Pulmonary artery endothelial cell (primary cell): ENCODE data around the gene KLF7. TPM values are rescaled to one million over a fixed set of nuclear protein-coding genes. Genes with fewer than 3 reads are reported as not detected.

Source experiments
- DNase-seq: peaks from one replicate; pipeline ENCODE4 v3.0.0-alpha.2; 2011; ENCODE audit warnings: low read depth, low spot score
- total RNA-seq: library from RNA; depleted of rRNA; stranded (reverse); fragments of >200 nt; gene quantifications from 2 replicates; pipeline ENCODE4 v1.2.3, GENCODE V29; 2014

The KLF7 gene
- total RNA-seq, 1 donor from 2014 or later = 14.0 TPM

DNA sequence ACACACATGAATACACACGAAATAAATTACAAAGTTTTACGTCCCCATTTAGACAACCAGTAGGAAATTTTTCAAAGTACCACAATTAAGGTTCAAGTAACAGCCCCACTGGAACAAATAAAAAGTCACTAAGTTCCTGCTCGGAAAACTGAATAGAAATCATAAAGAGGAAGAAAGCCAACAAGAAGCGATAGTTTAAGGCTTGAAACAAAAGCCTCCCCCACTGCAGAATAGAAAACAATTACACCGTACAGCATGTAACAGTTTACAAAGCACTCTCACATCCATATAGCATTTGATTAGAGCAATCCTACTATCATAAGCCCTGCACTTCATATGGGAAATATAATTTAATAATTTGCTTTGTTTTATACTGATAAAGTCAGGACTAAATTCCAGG is 15.5 kb downstream of the KLF7 start:
- DNase-seq = no peak

DNA sequence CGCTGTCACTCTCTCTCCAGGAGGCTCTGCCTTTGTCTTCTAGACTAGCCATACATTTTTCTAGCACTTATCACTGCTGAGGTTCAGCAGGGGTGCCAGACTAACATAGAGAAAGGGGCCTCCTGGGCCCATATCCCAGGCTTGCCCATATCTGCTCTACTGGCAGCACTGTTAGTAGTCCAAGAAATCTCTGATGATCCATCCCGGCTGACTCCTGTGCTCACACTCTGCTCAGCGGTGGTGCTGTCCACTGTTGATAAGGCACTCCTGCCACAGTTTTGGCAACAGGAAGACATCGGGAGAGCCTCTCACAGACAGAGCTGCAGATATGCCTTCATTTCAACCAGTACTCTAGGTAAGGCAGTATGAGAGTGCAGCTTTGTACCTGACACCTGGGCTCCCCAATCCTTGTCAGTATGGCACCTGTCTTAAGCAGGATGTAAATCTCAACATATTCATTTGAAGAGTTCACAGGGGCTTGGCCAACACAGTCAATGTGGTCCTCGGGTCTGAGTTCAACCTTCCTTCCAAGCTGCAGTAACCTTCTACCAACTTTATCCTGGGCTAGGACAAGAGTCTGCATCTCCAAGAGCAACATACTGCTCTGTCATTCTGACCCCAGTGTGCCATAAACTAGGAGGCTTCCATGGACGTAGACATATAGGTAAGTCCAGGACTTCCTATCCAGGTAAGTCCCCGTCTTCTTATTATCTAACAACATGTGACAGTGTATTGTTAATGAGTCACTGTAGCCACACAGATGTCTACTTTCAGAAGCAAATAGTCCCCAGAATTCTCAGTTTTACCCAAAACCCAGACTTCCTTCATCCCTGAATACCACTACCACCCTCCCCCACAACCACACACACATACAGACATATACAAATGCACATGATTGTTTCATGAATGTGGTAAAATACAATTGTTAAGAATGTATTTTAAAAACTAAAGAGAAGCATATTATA is 16.2 kb downstream of the KLF7 start:
- DNase-seq = no peak

DNA sequence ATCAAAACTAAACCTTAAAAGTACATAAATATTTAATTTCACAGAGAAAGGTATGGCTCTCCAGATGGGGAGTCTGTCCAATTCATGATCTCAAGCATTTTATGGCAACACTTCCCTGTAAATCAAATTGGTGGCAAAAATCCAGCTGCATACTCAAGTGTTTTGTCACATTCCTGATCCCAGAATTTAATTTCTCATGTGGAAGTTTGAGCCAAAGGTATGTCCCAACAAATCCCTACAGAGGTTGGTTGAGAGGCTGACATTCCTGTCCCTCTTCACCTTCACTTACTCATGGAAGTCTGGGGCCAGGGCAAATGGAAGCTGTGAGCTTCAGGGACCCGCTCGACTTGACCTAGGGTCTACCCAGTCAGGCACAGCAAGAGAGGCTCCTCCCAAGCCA is 17.7 kb downstream of the KLF7 start:
- DNase-seq = no peak

DNA sequence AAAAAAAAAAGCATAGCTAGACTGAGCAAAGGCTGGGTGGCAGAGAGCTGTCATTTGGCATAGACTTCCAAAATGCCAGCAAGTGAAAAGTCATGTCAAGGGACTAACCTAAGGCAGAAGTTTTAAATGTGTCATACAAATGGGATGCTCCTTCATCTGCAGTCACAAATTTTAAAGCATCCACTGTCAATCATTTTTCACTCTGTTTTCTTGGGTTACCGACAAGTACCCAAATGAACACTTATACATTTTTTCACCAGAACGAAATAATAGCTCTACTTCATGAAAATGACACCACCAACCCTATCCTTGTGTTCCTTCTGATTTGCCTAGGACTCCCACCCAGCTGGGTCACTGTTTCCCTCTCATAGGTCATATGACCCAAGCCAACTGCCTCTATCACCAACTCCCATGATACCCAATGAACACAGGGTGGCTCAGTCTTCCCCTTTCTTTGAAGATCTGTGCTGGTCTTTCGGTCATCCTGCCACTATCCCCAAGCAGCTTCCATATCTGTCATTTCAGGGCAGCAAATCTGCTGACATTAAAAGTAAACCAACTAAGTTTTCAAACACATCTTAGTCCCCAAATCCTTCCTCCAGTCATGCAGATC is 21.5 kb downstream of the KLF7 start:
- no peak for DNase-seq

DNA sequence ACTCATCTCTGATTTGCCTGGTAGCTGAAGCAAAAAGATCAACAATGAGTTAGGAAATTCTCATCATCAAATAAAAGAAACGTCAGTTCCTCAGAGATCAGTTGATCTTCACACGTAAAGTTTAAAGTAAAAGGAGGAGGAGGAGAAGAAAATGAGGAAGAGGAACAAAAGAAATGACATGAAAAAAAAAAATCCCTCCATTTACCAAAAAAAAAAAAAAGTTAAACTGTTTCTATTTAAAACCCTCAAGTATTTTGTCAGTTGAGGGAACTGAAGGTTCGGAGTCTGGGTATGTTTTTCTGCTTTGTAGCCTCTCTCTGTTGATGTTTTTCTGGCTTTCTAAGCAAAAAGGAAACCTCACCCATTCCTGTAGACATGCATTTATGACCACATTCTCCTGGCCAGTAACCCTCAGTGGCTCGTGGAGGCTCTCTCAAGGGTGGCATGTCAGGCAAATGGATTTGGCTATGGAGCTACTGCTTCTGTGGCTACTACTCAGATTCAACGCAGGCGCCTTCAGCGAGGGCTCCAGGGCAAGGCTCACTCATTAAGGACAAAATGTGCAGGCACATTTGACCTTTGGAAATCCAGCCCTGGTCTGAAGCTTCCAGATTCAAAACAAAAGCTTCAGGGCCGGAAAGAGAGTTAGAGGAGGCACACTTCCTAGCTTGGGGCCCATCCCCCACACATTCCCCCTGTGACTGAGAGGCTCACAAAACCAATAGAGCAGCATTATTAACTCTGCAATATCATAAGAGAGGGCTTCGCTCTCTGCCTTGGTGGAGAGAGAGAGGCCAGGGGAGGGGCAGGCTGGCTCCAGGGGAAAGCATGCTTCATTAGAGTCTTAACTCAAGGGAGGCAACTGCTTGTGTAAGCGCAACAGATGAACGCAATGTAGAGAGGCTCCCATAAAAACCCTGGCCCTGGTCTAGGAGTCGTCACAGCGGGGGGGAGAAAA is 22.3 kb downstream of the KLF7 start:
- DNase-seq = peak; percentile 71

DNA sequence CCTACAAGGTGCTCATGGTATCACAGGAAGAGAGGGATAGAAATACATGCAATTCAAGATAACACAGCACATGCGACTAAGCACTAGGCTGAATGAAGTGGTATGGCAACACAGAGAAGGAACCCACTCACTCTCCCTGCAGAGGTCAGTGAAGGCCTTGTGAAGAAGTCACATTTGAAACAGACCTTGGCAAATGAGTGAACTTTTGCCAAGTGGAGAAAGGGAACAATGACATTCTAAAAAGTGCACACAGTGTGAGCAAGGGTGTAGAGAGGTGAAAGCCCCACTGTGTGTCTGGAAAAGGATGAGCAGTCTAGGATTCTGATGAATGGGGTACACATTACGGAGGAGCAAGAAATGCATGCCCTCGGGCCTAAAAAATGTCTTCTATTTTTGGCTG is 23.3 kb downstream of the KLF7 start:
- DNase-seq = no peak

DNA sequence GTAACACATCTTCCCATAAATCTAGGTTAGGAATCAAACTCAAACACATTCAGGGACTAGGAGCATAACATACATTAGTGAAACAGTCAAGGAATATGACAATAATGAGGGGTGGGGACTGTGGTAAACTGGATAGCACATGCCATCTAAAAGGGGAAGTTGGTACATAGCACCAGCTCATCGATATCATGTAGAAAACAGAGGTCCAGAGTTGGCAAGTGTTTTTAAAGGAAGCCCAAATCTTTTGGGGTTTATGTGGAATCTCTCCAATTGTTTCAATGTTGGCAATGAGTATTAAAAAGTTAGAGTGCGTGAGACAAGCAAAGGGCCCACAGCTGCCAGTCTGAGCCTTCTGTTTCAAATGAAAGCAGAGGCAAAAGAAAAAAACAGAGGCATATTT is 24.4 kb downstream of the KLF7 start:
- no peak for DNase-seq

DNA sequence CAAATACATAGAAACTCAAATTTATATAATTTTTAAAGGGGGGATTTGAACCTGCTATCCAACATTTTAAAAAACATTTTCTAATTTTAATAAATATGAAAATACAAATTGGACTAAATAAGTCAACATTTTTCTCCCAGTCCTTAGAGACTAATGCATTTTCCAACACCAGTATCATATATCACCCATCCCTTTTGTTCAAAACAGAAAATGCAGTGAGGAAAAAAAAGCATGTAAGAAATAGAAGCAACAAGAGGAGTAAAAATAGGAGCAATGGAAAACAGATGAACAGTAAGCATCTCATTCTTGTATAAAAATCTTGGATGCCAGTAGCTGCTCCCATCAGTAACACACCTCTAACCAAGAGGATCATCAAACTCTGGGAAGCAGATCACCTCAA is 25.5 kb downstream of the KLF7 start:
- no peak for DNase-seq

DNA sequence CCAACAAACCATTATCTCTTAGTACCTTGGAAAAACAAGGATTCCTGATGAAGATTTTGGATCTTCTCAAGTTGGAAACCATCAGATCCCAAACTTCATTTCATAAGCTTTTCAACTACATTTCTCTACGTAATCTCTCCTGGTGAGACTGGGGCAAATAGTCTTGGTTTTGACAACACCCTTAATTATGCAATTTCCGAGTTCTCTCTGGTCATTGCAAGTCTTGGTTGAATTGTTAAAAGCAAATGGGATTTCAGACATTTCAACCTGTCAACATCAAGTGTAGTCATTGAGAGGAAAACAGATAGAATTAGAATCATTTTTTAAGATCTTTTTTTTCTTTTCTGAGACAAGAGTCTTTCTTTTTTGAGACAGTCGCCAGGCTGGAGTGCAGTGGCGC is 26.2 kb downstream of the KLF7 start:
- DNase-seq = no peak

DNA sequence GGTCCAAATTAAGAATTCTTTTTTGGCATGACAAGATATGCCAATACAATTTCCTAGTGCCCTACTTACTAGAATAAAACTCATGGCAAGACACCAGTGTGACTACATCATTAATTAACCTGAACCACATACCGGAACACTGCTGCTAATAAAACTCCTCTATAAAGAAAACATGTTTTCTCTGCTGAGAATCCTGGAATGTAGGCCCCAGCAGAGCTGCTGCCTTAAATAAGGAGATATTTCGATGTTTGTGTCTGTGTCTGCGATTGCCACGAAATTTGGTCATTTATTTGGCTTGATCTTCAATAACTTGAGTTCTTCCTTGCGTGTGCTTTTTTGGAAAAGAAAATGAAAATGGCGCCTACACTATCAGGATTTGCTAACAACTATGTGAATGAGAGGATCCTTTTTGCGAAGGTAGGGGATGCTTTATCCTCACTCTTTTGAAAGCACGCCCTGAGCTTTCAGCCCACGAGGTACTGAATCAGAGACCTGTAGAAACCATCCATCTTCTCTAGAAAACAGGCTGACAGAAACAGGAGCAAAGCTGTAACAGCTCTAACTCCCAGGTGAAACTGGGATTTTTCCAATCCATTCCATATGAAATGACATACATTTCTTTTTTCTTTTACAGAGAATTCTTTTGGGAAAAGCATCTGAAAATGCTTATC is 27.0 kb downstream of the KLF7 start:
- DNase-seq = no peak

DNA sequence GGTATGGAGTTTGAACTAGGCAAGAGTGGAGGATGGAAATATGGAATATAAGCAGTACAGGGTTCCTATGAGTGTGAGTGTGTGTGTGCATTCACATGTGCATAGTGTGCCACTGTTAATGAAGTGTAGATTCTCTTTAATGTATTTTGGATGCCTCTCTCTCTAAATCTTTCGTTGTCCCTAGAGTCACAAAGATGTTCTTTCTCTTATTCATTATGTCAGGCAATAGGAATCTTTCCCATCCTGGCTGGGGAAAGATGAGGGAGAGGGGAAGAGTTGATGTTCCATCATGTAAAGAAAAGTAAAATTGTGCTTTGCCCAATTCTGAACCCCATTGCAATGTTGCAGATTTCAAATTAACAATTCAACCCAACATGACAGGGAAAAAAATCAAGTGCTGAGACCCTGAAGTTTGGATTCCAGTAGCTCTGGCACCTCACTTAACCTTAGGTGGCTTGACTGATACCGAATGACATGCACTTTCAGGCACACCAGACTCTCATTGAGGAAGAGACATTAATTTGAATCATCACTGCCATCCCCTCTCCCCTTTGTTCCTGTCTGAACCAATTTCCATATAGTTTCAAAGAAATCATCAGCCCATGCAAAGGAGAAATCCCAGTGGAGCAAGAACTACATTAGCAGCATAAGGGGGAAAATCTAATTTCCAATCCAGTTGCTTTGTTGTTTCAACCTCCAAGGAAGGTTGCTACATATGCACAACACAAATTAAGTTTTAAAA is 28.0 kb downstream of the KLF7 start:
- DNase-seq = no peak

DNA sequence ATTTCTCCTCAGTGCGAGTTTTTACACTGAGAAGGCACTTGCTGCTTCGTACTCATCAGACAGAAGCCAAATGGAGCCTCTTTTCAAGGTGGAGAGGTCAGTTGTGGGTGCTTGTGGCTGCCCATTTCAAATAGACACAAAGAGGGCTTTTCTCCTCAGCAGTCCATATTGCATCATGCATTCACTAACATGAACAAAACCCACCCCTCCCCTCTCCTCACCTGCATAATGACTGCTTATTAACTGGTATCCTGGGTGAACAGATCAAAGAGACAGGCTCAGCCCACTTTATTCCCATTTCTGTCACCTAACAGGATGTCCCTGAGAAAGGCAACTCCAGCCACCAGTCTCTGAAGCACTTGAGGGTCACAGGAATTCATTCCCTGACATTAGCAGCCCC is 28.9 kb downstream of the KLF7 start:
- DNase-seq = no peak

DNA sequence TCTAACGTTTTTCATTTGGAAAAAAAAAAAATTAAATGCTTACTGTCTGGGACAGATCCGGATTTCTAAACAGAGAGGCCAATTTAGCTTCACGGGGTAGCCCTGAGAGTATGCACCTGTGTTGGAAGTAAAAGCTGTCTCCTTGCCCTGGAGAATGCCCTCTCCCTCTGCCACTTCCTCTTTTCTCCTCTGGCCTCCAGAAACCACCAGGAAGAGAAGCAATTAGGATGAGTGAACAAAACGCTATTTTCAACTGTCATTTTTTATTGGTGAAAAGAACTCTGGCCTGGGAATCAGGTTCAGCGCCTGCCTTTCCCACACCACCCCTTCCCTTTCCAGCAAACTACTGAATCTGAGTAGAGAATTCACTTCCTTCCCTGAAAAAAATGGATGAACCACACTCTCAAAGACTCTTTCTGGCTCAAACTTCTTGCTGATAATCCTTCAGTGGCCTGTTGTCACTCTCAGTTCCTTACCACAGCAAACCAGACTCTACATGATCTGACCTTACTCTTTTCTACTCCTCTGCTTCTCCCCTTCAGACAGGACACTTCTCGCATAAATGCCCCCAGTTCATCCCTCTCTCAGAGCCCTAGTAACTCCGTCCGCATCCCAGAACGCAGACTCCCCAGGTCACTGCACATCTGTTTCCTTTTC is 29.8 kb downstream of the KLF7 start:
- DNase-seq = no peak

DNA sequence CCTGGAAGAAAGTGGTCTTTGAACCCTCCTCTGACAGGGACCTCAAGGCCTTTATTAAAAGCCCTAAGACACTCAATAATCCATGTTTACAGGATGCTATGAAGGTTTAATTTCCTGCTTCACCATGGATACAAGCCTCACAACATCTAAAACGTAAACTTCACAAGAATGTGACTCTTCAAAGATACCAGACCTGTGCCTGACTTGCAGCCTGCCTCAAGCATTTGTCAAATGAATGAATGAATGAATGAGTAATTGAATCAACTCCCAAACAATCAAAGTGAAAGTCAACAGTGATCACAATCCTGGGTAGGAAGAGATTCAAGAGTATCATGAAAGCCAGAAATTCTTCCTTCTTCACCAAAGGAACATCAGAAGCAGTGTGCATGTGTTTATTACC is 30.4 kb downstream of the KLF7 start:
- DNase-seq = peak; percentile 78

DNA sequence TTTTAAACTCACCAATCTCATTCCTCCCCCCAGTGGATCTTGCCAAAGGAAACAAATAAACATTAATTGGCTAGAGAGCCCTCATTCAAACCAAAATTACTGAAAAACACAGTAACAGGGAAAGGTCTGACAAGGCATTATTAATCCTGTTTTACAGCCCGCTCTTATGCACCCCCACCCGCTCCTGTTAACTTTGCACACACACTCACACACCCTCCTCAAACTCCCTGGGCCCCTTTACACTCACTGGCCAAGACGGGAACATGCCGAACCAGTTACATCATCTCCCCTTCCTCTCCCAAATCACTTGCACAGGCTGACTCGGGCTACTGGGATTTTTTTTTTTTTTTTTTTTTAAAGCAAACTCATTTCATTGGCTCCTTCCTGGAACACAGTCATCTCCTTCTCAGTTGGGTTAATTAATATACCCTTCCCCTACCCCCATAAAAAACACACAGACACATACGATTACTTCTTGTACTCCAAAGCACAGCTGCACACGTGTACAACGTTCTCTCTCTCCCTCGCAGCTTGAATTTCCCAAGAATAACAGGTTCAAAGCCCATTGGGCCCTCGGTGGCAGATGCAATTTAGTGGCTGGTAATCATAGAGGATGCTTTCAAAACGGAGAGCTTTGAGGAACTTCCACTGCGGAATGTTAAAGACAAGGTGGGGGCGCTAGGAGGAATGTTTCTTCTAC is 31.8 kb downstream of the KLF7 start:
- DNase-seq = peak; percentile 86

DNA sequence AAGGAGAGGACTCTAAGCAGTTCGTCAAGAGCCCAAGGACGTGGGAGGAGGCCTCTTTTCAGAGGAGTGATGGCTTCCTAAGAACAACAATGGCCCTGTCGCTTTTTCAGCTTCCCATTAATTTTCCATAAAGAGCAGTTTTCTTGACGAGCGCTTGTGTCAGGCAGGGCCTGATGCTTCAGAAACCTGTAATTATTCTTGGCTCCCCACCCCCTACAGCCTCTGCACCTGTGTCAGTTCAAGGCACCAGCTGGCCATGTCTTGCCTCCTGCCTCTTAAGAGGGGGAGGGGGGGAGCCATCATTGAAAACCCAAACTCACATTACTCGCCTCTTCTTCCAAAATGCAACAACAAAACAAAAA is 32.3 kb downstream of the KLF7 start:
- no peak for DNase-seq

DNA sequence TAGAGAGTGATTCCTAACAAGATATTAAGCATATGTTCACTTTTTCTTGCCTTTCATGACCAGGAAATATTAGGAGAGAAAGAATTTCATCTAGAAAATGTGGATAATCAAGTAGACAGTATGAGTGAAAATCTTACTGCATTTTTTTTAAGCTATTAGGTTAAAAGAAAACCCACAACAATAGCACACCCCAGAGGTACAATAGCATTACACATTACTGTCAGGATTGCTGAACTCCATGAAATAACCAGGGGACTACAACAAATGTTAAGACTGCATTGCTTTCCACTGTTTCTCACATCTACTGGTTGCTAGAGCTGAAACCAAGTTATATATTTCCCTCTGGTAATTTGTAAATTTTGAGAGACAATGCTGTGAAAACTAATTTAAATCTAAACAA is 33.7 kb downstream of the KLF7 start:
- DNase-seq = no peak

DNA sequence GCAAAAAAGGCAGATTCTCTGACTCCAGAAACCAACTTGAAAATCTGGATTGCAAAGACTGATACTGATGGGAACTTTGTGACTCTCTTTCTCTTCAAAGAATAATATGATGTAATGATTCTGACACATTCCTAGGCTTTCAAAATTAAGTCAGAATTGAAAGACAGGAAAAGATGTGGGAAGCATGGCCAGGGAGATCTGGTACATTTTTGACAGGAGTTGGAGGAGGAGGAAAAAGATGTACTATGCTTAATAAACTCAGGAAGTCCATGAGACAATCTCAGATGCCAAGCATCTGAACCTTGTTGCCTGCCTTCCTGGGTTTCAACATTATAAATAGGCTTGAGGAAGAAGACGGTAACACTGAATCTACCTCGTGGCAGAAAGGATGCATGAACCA is 34.2 kb downstream of the KLF7 start:
- DNase-seq = peak; percentile 35

DNA sequence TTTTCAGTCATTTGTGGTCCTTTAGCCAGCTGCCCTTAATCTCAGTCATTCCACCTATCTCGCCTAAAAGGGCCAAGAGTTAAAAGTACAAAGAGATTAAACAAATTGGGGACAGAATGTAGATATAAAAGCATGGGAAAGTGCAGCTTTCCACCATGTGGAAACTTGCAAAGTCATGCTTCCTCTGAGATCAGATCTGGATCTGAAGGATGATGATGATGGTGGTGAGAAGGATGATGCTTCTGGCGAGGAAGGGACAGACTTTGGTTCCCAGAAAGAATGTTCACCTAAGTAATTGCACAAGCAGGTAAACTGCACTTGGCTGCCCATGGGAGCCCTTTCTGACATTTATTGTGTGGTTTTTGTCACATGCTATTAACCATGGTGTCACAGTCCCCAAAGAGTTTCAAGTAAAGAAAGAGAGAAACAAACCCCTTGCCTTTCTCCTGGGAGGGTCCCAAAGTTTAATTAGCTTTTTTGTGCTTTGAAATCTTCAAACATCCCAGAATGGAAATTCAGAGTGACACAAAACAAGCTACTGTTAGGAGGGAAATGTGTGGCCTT is 34.7 kb downstream of the KLF7 start:
- DNase-seq = no peak
